HG02759 (cell line): Measurements from ENCODE around the gene AZIN2.
"Not testable (repeated sequence)": the region's sequence is repeated elsewhere in the genome, so short reads cannot be mapped to it uniquely, and the experiment has no call there.

Experiments
- ATAC-seq: cut with Tn5 transposase; IDR thresholded peaks from one replicate; pipeline ENCODE4 v1.9.1; 2021; ENCODE audit warnings: mild to moderate bottlenecking, moderate library complexity; ENCODE audit not compliant: unreplicated experiment

Gene AZIN2

GRCh38 chr1:33093004-33093403 lies 12.1 kb downstream of the AZIN2 start:
- ATAC-seq, result no peak

GRCh38 chr1:33094486-33094885 lies 13.5 kb downstream of the AZIN2 start:
- ATAC-seq, result no peak

GRCh38 chr1:33094971-33095604 lies 14.1 kb downstream of the AZIN2 start:
- ATAC-seq, result no peak

GRCh38 chr1:33096363-33097005 lies 15.5 kb downstream of the AZIN2 start:
- no peak for ATAC-seq

- no peak for ATAC-seq
Observed at GRCh38 chr1:33097137-33097611, 16.2 kb downstream of the AZIN2 start.

GRCh38 chr1:33097762-33098161 lies 16.8 kb downstream of the AZIN2 start:
- ATAC-seq, result no peak

- no peak for ATAC-seq
Observed at GRCh38 chr1:33098371-33098770, 17.4 kb downstream of the AZIN2 start.

GRCh38 chr1:33099290-33100118 lies 18.6 kb downstream of the AZIN2 start:
- ATAC-seq, result no peak

- not testable (repeated sequence) for ATAC-seq
Observed at GRCh38 chr1:33100119-33100415, 19.1 kb downstream of the AZIN2 start.

- ATAC-seq, result no peak
Observed at GRCh38 chr1:33110477-33110876, 29.5 kb downstream of the AZIN2 start.

- ATAC-seq, result no peak
Observed at GRCh38 chr1:33111965-33112364, 31.0 kb downstream of the AZIN2 start.

GRCh38 chr1:33117440-33118085 lies 36.6 kb downstream of the AZIN2 start:
- no peak for ATAC-seq

GRCh38 chr1:33118274-33118673 lies 37.3 kb downstream of the AZIN2 start:
- ATAC-seq, result no peak

GRCh38 chr1:33119050-33119449 lies 38.1 kb downstream of the AZIN2 start:
- no peak for ATAC-seq

GRCh38 chr1:33119532-33120217 lies 38.7 kb downstream of the AZIN2 start:
- ATAC-seq, result no peak

GRCh38 chr1:33120436-33121231 lies 39.7 kb downstream of the AZIN2 start:
- no peak for ATAC-seq

- no peak for ATAC-seq
Observed at GRCh38 chr1:33121728-33122127, 40.8 kb downstream of the AZIN2 start.

- no peak for ATAC-seq
Observed at GRCh38 chr1:33122483-33123178, 41.7 kb downstream of the AZIN2 start.

GRCh38 chr1:33123266-33123665 lies 42.3 kb downstream of the AZIN2 start:
- ATAC-seq, result no peak
